NT2/D1 (cell line): ENCODE measurements around the gene MCM8.

ENCODE experiments used
- SUZ12 ChIP-seq: IDR thresholded peaks from 2 replicates; pipeline ENCODE4 v1.6.1; 2011; ENCODE audit not compliant: insufficient read length, insufficient read depth; ENCODE audit errors: extremely low read depth
- YY1 ChIP-seq: IDR thresholded peaks from 2 replicates; pipeline ENCODE4 v1.6.1; 2011; ENCODE audit not compliant: insufficient read length, insufficient read depth
- ZNF274 ChIP-seq: IDR thresholded peaks from 2 replicates; pipeline ENCODE4 v1.6.1; 2011; ENCODE audit warnings: mild to moderate bottlenecking, low read depth, low read length

GRCh38 chr20:5910186-5910585 lies 40.3 kb upstream of the MCM8 start:
- no peak for TF ChIP-seq YY1
- TF ChIP-seq ZNF274: no peak
- TF ChIP-seq SUZ12: no peak
